H9 (cell line): ENCODE measurements around the gene PCYT1A. TPM values are rescaled to one million over a fixed set of nuclear protein-coding genes. Genes with fewer than 3 reads are reported as not detected.

ENCODE experiments used
- DNase-seq: peaks from one replicate; pipeline ENCODE4 v3.0.0-alpha.2; 2017
- H2AFZ ChIP-seq: one replicate; pipeline ENCODE4 v1.6.1; 2013; ENCODE audit warnings: mild to moderate bottlenecking, low read length, control low read depth, moderate library complexity
- H2AK5ac ChIP-seq: 2 replicates; pipeline ENCODE4 v1.6.1; 2013; ENCODE audit warnings: low read length, control low read depth, mixed read lengths; ENCODE audit not compliant: insufficient read length
- H2BK120ac ChIP-seq: one replicate; pipeline ENCODE4 v1.6.1; 2013; ENCODE audit warnings: low read depth, mild to moderate bottlenecking, low read length, control low read depth, inconsistent platforms; ENCODE audit not compliant: poor library complexity, severe bottlenecking
- H2BK12ac ChIP-seq: 2 replicates; pipeline ENCODE4 v1.6.1; 2013; ENCODE audit warnings: low read length, control low read depth, mixed read lengths, low read depth; ENCODE audit not compliant: insufficient read length
- H2BK15ac ChIP-seq: 2 replicates; pipeline ENCODE4 v1.6.1; 2013; ENCODE audit warnings: low read depth, low read length, control low read depth
- H2BK20ac ChIP-seq: one replicate; pipeline ENCODE4 v1.6.1; 2013; ENCODE audit warnings: low read depth, mild to moderate bottlenecking, low read length, control low read depth, inconsistent platforms; ENCODE audit not compliant: poor library complexity, severe bottlenecking
- H2BK5ac ChIP-seq: 2 replicates; pipeline ENCODE4 v1.6.1; 2013; ENCODE audit warnings: low read length, control low read depth, mixed read lengths; ENCODE audit not compliant: insufficient read length
- H3K14ac ChIP-seq: 2 replicates; pipeline ENCODE4 v1.6.1; 2013; ENCODE audit warnings: low read length, control low read depth; ENCODE audit not compliant: insufficient read depth
- H3K18ac ChIP-seq: 2 replicates; pipeline ENCODE4 v1.6.1; 2013; ENCODE audit warnings: low read depth, mild to moderate bottlenecking, mixed read lengths, low read length, control low read depth; ENCODE audit not compliant: insufficient read length
- H3K23ac ChIP-seq: 2 replicates; pipeline ENCODE4 v1.6.1; 2013; ENCODE audit warnings: low read length, control low read depth, mixed read lengths, low read depth; ENCODE audit not compliant: insufficient read length
- H3K23me2 ChIP-seq: 2 replicates; pipeline ENCODE4 v1.6.1; 2013; ENCODE audit warnings: low read depth, mild to moderate bottlenecking, mixed read lengths, low read length, control low read depth; ENCODE audit not compliant: insufficient read length, poor library complexity, severe bottlenecking
- H3K27ac ChIP-seq: 2 replicates; pipeline ENCODE4 v1.5.1; 2013; ENCODE audit warnings: low read length, control low read depth, mixed read lengths, low read depth; ENCODE audit not compliant: insufficient read length
- H3K27me3 ChIP-seq: 2 replicates; pipeline ENCODE4 v1.6.1; 2013; ENCODE audit warnings: low read length, control low read depth, inconsistent platforms; ENCODE audit not compliant: insufficient read depth
- H3K4ac ChIP-seq: 2 replicates; pipeline ENCODE4 v1.6.1; 2013; ENCODE audit warnings: low read depth, mild to moderate bottlenecking, control low read depth, inconsistent platforms, low read length, moderate library complexity
- H3K4me1 ChIP-seq: 2 replicates; pipeline ENCODE4 v1.6.1; 2013; ENCODE audit warnings: low read length, control low read depth, inconsistent platforms; ENCODE audit not compliant: insufficient read depth
- H3K4me2 ChIP-seq: 2 replicates; pipeline ENCODE4 v1.6.1; 2013; ENCODE audit warnings: low read length, control low read depth, mixed read lengths; ENCODE audit not compliant: insufficient read length, insufficient read depth
- H3K56ac ChIP-seq: 2 replicates; pipeline ENCODE4 v1.6.1; 2013; ENCODE audit warnings: low read depth, mild to moderate bottlenecking, mixed read lengths, low read length, control low read depth; ENCODE audit not compliant: insufficient read length
- H3K79me1 ChIP-seq: 2 replicates; pipeline ENCODE4 v1.6.1; 2013; ENCODE audit warnings: low read depth, mild to moderate bottlenecking, moderate library complexity, low read length, control low read depth, inconsistent platforms; ENCODE audit not compliant: insufficient read depth, poor library complexity, severe bottlenecking
- H3K79me2 ChIP-seq: 2 replicates; pipeline ENCODE4 v1.6.1; 2013; ENCODE audit warnings: low read length, control low read depth, inconsistent platforms; ENCODE audit not compliant: insufficient read depth
- H3K9ac ChIP-seq: 2 replicates; pipeline ENCODE4 v1.6.1; 2013; ENCODE audit warnings: low read length, control low read depth, mixed read lengths; ENCODE audit not compliant: insufficient read length; ENCODE audit errors: extremely low read depth
- H3K9me3 ChIP-seq: one replicate; pipeline ENCODE4 v1.6.1; 2013; ENCODE audit warnings: low read depth, low read length, inconsistent platforms; ENCODE audit not compliant: control insufficient read depth
- H3T11ph ChIP-seq: one replicate; pipeline ENCODE4 v1.6.1; 2013; ENCODE audit warnings: mild to moderate bottlenecking, low read length, control low read depth, inconsistent platforms
- H4K20me1 ChIP-seq: one replicate; pipeline ENCODE4 v1.6.1; 2013; ENCODE audit not compliant: control insufficient read depth, insufficient read length, insufficient read depth
- H4K5ac ChIP-seq: 2 replicates; pipeline ENCODE4 v1.6.1; 2013; ENCODE audit warnings: low read depth, mild to moderate bottlenecking, mixed read lengths, low read length, control low read depth; ENCODE audit not compliant: insufficient read length
- H4K8ac ChIP-seq: replicated peaks from 2 replicates; pipeline ENCODE4 v1.6.1; 2013; ENCODE audit warnings: low read length, control low read depth, mixed read lengths, low read depth; ENCODE audit not compliant: insufficient read length
- H4K91ac ChIP-seq: 2 replicates; pipeline ENCODE4 v1.6.1; 2013; ENCODE audit warnings: low read depth, mild to moderate bottlenecking, moderate library complexity, mixed read lengths, low read length, control low read depth; ENCODE audit not compliant: insufficient read length
- H3K27ac Mint-ChIP-seq, 3 experiments: 2 replicates in 2 of 3; 3 replicates in 1 of 3; pipeline ENCODE4 v1.8.0; 2020 to 2021; ENCODE audit warnings: mixed read lengths in 3 of 3, mild to moderate bottlenecking in 1 of 3, moderate library complexity in 1 of 3
- H3K27me3 Mint-ChIP-seq: 2 replicates; pipeline ENCODE4 v1.8.0; 2021; ENCODE audit warnings: low read depth, mild to moderate bottlenecking, moderate library complexity, mixed read lengths
- H3K36me3 Mint-ChIP-seq, 3 experiments: 2 replicates in 2 of 3; 3 replicates in 1 of 3; pipeline ENCODE4 v1.8.0; 2020 to 2021; ENCODE audit warnings: low read depth in 3 of 3, mixed read lengths in 3 of 3; ENCODE audit not compliant: insufficient read depth in 1 of 3
- H3K4me1 Mint-ChIP-seq, 2 experiments: 2 replicates each; pipeline ENCODE4 v1.8.0; 2020; ENCODE audit warnings: mixed read lengths in 2 of 2
- H3K4me3 Mint-ChIP-seq, 2 experiments: 2 replicates in 1 of 2; 3 replicates in 1 of 2; pipeline ENCODE4 v1.8.0; 2020 to 2021; ENCODE audit warnings: mild to moderate bottlenecking in 2 of 2, mixed read lengths in 2 of 2, moderate library complexity in 1 of 2
- H3K9me3 Mint-ChIP-seq, 2 experiments: 2 replicates in 1 of 2; 3 replicates in 1 of 2; pipeline ENCODE4 v1.8.0; 2020; ENCODE audit warnings: mild to moderate bottlenecking in 2 of 2, mixed read lengths in 2 of 2, moderate library complexity in 1 of 2
- CTCF ChIP-seq: fragments of 200-600 bp; sonication (generic); conservative IDR thresholded peaks from 3 replicates; pipeline ENCODE4 v1.8.0; 2021; ENCODE audit warnings: antibody characterized with exemption, mild to moderate bottlenecking
- WGBS: extraction: QIAGEN DNeasy Blood & Tissue Kit; methylation state at CpG from one replicate; pipeline ENCODE4 v1.1.7; 2013; ENCODE audit warnings: missing lambda C conversion rate, low lambda C conversion rate, mixed read lengths; ENCODE audit not compliant: insufficient read length; ENCODE audit errors: extremely low coverage; 5-methylcytosine and 5-hydroxymethylcytosine counted together
- total RNA-seq: library from RNA; stranded (reverse); gene quantifications from 2 replicates; pipeline ENCODE4 v1.2.1, GENCODE V29; 2021

The PCYT1A gene
- total RNA-seq, 1 experiment from 2014 or later: 31.6 TPM

- Histone ChIP-seq H3K27me3 (no peaks in the 10 kb centered on the region), H2BK5ac (no peak overlapping the region), H3K18ac (no peak overlapping the region), H4K91ac (no peak overlapping the region), H4K20me1 (no peaks in the 10 kb centered on the region), H3K79me2 (no peaks in the 10 kb centered on the region), H3T11ph (no peak overlapping the region), H3K79me1 (no peaks in the 10 kb centered on the region), H2BK15ac (no peak overlapping the region), H2AK5ac (no peak overlapping the region), H3K14ac (no peak overlapping the region), H2BK120ac (no peak overlapping the region), H3K4ac (no peak overlapping the region), H3K4me2 (no peak overlapping the region), H2BK12ac (no peak overlapping the region), H3K9me3 (no peaks in the 10 kb centered on the region), H2BK20ac (no peak overlapping the region), H3K23me2 (no peaks in the 10 kb centered on the region), H3K27ac (no peak overlapping the region), H4K5ac (no peak overlapping the region), H3K23ac (no peak overlapping the region), H2AFZ (no peak overlapping the region), H3K4me1 (no peaks in the 10 kb centered on the region), H3K56ac (no peak overlapping the region), H3K9ac (no peak overlapping the region), H4K8ac (no peak overlapping the region)
- H3K27me3 Mint-ChIP-seq: no peaks in the 10 kb centered on the region
- H3K4me1 Mint-ChIP-seq: peaks cover 5 to 14% of the 10 kb centered on the region in 2 experiments; a peak in 3 of 4 replicates
- TF ChIP-seq CTCF: no peak
- no peak overlapping the region for H3K27ac Mint-ChIP-seq
- H3K36me3 Mint-ChIP-seq: no peaks in the 10 kb centered on the region
- WGBS: no CpG with 5 or more reads among the region's 13 CpGs
- no peaks in the 10 kb centered on the region for H3K9me3 Mint-ChIP-seq
- no peak overlapping the region for H3K4me3 Mint-ChIP-seq
- DNase-seq: no peak
These were observed 93.6 kb downstream of the PCYT1A start for GRCh38 chr3:196193736-196194541.
